Suppressor macrophage (primary cell): ENCODE results near the gene AWAT2.

Experiments used
- DNase-seq, 4 experiments: peaks; one replicate each; pipeline ENCODE4 v3.0.0-alpha.2; 2020 to 2022

Gene AWAT2

GRCh38 chrX:69995362-69996112 lies 54.2 kb downstream of the AWAT2 start:
- no peak for DNase-seq

- no peak for DNase-seq
Measured at GRCh38 chrX:69993494-69993893, 56.2 kb downstream of the AWAT2 start.

GRCh38 chrX:69991685-69992084 lies 58.1 kb downstream of the AWAT2 start:
- no peak for DNase-seq
